ENCODE measurements around the gene ASB2. TPM values are rescaled to one million over a fixed set of nuclear protein-coding genes. Genes with fewer than 3 reads are reported as not detected.

The ASB2 gene
- total RNA-seq, 3 donors from 2014 or later (not counting 1 experiment from before 2014, with no cell fraction given): 3.7 to 7.2 (median 4.8) TPM

- ATAC-seq: no peak
- H3K4me1 Mint-ChIP-seq: peaks cover 29 to 38% of the 10 kb centered on the region in 2 donors
- 83% methylated on average over 7 of the region's 7 CpGs for WGBS (ENCODE audit: insufficient coverage)
Observed at GRCh38 chr14:93951635-93952540, 24.5 kb downstream of the ASB2 start.

GRCh38 chr14:93950948-93951634, 25.3 kb downstream of the ASB2 start:
- ATAC-seq: no peak
- Mint-ChIP-seq H3K27me3 (ENCODE audit: low read depth in 2 of 2) (no peaks in the 10 kb centered on the region), H3K9me3 (no peaks in the 10 kb centered on the region), H3K36me3 (no peaks in the 10 kb centered on the region), H3K4me1 (peaks cover 23 to 30% of the 10 kb centered on the region in 2 donors), H3K4me3 (no peak overlapping the region), H3K27ac (peak overlapping the region in 1 of 2 donors; percentile 10)
- H3K4me3 ChIP-seq (ENCODE audit: low read length): no peak overlapping the region
- H3K27ac ChIP-seq (ENCODE audit: low read length): no peak overlapping the region
- H3K4me1 ChIP-seq (ENCODE audit: control insufficient read depth, insufficient read depth, low read length): peaks cover 33% of the 10 kb centered on the region
- no peaks in the 10 kb centered on the region for H3K27me3 ChIP-seq (ENCODE audit: control insufficient read depth, insufficient read depth, low read length)
- H3K36me3 ChIP-seq (ENCODE audit: control insufficient read depth, insufficient read depth, low read length): peaks cover 6% of the 10 kb centered on the region
- no peak for DNase-seq
- H3K9me3 ChIP-seq (ENCODE audit: control insufficient read depth, insufficient read depth, low read length): no peaks in the 10 kb centered on the region
- intact Hi-C loops (cut with micrococcal nuclease): no loop called here
- TF ChIP-seq CTCF (IDR thresholded peaks at IDR 0.05): no peak
- WGBS (ENCODE audit: insufficient coverage): 91% methylated on average over 20 of the region's 20 CpGs

More at GRCh38 chr14:93951635-93952540, 24.5 kb downstream of the ASB2 start:
- H3K27ac Mint-ChIP-seq: no peak overlapping the region
- no peaks in the 10 kb centered on the region for H3K36me3 Mint-ChIP-seq
- intact Hi-C loops (cut with micrococcal nuclease): no loop called here
- Histone ChIP-seq H3K4me3 (ENCODE audit: low read length) (no peak overlapping the region), H3K27me3 (ENCODE audit: control insufficient read depth, insufficient read depth, low read length) (no peaks in the 10 kb centered on the region), H3K36me3 (ENCODE audit: control insufficient read depth, insufficient read depth, low read length) (peaks cover 3% of the 10 kb centered on the region), H3K9me3 (ENCODE audit: control insufficient read depth, insufficient read depth, low read length) (no peaks in the 10 kb centered on the region), H3K27ac (ENCODE audit: low read length) (no peak overlapping the region), H3K4me1 (ENCODE audit: control insufficient read depth, insufficient read depth, low read length) (peaks cover 41% of the 10 kb centered on the region)
- no peak for DNase-seq
- H3K9me3 Mint-ChIP-seq: no peaks in the 10 kb centered on the region
- no peaks in the 10 kb centered on the region for H3K27me3 Mint-ChIP-seq (ENCODE audit: low read depth in 2 of 2)
- TF ChIP-seq CTCF (IDR thresholded peaks at IDR 0.05): no peak
- no peak overlapping the region for H3K4me3 Mint-ChIP-seq

DNA sequence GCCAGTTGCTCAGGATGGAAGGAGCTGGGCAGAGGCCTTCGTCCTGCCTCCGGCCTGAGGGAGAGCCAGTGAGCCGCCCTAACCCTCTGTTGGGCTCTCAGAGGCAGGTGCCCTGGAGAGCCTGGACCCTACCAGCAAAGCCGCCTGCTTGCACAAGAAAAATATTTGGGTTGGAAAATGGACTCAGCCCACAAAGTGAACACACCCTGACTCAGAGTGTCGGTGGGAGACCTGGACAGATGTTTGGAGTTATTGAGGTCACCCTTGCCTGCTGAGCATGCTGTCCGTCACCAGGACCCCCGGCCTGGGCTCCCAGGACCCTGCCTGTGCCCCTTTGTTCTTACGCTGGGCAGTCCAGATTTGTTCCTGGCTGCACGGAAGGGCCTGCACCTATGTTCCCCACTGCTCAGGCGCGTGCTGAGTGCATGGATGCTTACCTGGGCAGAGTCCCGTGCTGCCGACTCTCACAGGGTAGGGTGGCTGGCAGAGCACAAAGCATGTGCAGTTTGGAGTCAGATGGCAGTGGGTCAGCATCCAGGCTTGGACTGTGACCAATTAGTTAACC, 26.8 kb downstream of the ASB2 start:
- H3K36me3 Mint-ChIP-seq: no peaks in the 10 kb centered on the region
- Histone ChIP-seq H3K36me3 (ENCODE audit: control insufficient read depth, insufficient read depth, low read length) (peaks cover 6% of the 10 kb centered on the region), H3K27ac (ENCODE audit: low read length) (no peak overlapping the region), H3K27me3 (ENCODE audit: control insufficient read depth, insufficient read depth, low read length) (no peaks in the 10 kb centered on the region), H3K4me3 (ENCODE audit: low read length) (no peak overlapping the region), H3K9me3 (ENCODE audit: control insufficient read depth, insufficient read depth, low read length) (no peaks in the 10 kb centered on the region), H3K4me1 (ENCODE audit: control insufficient read depth, insufficient read depth, low read length) (peaks cover 18% of the 10 kb centered on the region)
- H3K4me3 Mint-ChIP-seq: no peak overlapping the region
- no peaks in the 10 kb centered on the region for H3K27me3 Mint-ChIP-seq (ENCODE audit: low read depth in 2 of 2)
- intact Hi-C loops (cut with micrococcal nuclease): loop anchor here (5.0 kb wide), 1 partner anchor 33 kb away; no protein-coding TSS in a partner anchor
- H3K9me3 Mint-ChIP-seq: no peaks in the 10 kb centered on the region
- DNase-seq (no peak), ATAC-seq (no peak)
- WGBS (ENCODE audit: insufficient coverage): 93% methylated on average over 13 of the region's 13 CpGs
- peaks cover 8 to 15% of the 10 kb centered on the region in 2 donors for H3K4me1 Mint-ChIP-seq
- no peak overlapping the region for H3K27ac Mint-ChIP-seq
- TF ChIP-seq CTCF (IDR thresholded peaks at IDR 0.05): no peak
